ENCODE results near the gene PLCL2. TPM values are rescaled to one million over a fixed set of nuclear protein-coding genes. Genes with fewer than 3 reads are reported as not detected.

PLCL2 gene
- total RNA-seq, 3 donors from 2014 or later = 15.0 to 35.0 (median 18.8) TPM

DNA sequence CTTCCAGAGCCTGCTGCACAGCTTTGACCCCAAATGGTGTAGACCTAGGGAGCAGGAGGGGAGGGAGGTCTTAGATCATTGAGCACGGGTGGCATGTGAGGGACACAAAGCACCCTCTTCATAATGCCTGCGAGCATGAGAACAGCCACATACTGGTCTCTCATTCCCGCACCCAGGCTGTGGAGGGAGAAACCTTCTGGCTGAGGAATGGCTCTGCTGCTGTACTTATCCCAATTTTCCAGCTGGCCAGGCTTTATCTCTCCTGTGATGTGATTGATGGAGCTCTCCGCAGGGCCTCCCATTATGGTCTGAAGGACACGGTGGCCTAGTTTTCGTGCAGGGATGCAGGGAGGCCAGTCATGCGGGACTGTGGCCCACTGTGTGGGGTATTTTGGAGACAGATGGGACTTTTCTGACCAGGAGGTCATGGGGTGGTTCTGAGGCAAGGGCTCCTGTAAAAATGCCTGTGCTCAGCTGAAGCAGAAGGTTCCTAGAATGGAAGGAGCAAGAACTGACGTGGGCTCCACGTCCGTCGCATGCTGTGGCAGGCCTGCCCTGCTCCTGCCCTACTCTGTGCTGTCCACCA lies 251.5 kb downstream of the PLCL2 start:
- H3K4me1 ChIP-seq (ENCODE audit: low read depth) = no peaks in the 10 kb centered on the region

DNA sequence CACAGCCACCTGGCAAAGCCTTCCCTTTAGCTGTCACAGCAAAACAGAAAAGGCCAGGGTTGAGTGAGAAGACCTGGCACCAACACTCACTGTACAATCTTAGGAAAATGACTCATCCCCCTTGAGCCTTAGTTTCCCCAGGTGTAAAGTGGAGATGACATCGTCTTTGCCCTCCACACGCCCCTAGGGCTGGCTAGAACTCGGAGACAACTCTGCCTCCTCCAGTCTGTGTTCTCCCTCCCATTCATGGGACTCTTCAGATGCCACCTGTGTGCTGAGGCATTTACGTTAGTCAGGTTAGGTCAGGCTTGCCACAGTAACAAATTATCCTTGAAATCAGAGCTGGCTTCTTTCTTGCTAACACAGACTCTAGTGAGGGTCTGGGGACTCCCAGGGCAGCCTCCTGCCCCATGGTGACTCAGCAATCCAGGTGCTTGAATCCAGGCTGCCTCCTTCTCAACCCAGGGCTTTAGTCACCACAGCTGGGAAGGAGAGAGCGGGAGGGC lies 252.6 kb downstream of the PLCL2 start:
- Histone ChIP-seq H3K4me1 (ENCODE audit: low read depth) (no peaks in the 10 kb centered on the region), H3K9me3 (no peaks in the 10 kb centered on the region), H3K4me3 (no peak overlapping the region), H3K36me3 (ENCODE audit: low read depth) (no peaks in the 10 kb centered on the region)
- no peak for ATAC-seq
- intact Hi-C loops (cut with DNase I, micrococcal nuclease) = no loop called here
- TF ChIP-seq, protein P1, sequence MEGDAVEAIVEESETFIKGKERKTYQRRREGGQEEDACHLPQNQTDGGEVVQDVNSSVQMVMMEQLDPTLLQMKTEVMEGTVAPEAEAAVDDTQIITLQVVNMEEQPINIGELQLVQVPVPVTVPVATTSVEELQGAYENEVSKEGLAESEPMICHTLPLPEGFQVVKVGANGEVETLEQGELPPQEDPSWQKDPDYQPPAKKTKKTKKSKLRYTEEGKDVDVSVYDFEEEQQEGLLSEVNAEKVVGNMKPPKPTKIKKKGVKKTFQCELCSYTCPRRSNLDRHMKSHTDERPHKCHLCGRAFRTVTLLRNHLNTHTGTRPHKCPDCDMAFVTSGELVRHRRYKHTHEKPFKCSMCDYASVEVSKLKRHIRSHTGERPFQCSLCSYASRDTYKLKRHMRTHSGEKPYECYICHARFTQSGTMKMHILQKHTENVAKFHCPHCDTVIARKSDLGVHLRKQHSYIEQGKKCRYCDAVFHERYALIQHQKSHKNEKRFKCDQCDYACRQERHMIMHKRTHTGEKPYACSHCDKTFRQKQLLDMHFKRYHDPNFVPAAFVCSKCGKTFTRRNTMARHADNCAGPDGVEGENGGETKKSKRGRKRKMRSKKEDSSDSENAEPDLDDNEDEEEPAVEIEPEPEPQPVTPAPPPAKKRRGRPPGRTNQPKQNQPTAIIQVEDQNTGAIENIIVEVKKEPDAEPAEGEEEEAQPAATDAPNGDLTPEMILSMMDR (IDR thresholded peaks at IDR 0.05) = no peak
- DNase-seq = no peak

More for the DNA sequence above, 251.5 kb downstream of the PLCL2 start:
- intact Hi-C loops (cut with DNase I, micrococcal nuclease) = no loop called here
- TF ChIP-seq, protein P1 (IDR thresholded peaks at IDR 0.05) = no peak
- H3K4me3 ChIP-seq = no peak overlapping the region
- H3K36me3 ChIP-seq (ENCODE audit: low read depth) = no peaks in the 10 kb centered on the region
- DNase-seq (no peak), ATAC-seq (no peak)
- no peaks in the 10 kb centered on the region for H3K9me3 ChIP-seq

DNA sequence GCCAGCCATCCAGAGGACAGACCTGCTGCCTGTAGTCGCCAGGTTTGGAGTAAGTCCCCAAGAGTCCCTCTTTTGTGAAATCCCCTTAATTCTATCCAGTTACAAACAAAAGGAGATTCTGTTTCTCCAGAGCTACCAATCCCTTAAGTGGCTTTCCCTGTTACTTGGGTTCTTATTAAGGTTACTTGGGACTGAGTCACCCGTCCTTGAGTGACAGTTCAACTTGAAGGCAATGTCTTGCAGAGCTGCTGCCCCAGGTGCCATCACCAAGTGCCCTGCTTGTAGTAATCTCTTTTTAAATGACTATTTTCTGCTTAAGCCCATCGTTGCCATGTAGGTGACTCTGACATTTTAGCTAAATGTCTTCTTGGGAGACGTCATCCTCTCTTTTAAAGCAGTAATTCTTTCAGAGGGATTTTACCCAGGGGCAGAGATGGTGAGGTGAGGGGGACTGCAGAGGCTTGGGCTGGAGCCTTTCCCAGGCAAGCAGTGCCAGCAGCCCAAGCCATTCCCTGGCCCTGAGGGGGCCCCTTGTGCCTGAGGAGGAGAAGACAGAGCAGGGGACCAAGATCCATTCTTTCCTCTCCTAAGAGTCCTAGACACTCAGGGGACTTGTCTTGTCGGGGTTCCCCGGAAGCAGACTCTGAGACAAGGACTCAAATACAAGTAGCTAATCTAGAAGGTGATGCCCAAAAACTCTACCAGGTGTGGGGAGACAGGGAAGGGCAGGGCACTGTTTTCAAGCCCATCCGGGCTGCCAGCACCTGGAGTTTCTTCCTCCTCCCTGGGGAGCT lies 253.7 kb downstream of the PLCL2 start:
- Histone ChIP-seq H3K4me3 (no peak overlapping the region), H3K36me3 (ENCODE audit: low read depth) (no peaks in the 10 kb centered on the region), H3K9me3 (no peaks in the 10 kb centered on the region), H3K4me1 (ENCODE audit: low read depth) (no peaks in the 10 kb centered on the region)
- ATAC-seq (no peak), DNase-seq (no peak)
- intact Hi-C loops (cut with DNase I, micrococcal nuclease) = no loop called here
- TF ChIP-seq, protein P1 (IDR thresholded peaks at IDR 0.05) = no peak

All from mucosa of descending colon (tissue), 3 donors.